ENCODE data around the gene TOR2A.
A peak's percentile ranks its signal among the peaks of the same experiment; 100 is the strongest.

GRCh38 chr9:127770905-127771569, 35.9 kb upstream of the TOR2A start:
- TF ChIP-seq EZH2 (IDR thresholded peaks at IDR 0.05; ENCODE audit: borderline replicate concordance, low read depth, low read length, severe bottlenecking), result no peak
- no peak for TF ChIP-seq CTCF (IDR thresholded peaks at IDR 0.05; ENCODE audit: extremely low read depth in 1 of 2, insufficient read depth in 1 of 2, low read depth in 1 of 2, low read length in 2 of 2)
- TF ChIP-seq POLR2AphosphoS5 (IDR thresholded peaks at IDR 0.05; ENCODE audit: insufficient read depth, low read depth, low read length), result peak; percentile 94
- peak; percentile 93 for TF ChIP-seq POLR2A (IDR thresholded peaks at IDR 0.05; ENCODE audit: low read depth, low read length)
- TF ChIP-seq MAX (IDR thresholded peaks at IDR 0.05; ENCODE audit: insufficient read depth, insufficient read length), result peak; percentile 41
- no peak for TF ChIP-seq MYC (IDR thresholded peaks at IDR 0.05; ENCODE audit: low read depth, low read length)

Data from endothelial cell of umbilical vein (primary cell).